LNCaP clone FGC (cell line): ENCODE results near the gene MYO18B.

Source experiments
- DNase-seq: peaks from one replicate; pipeline ENCODE4 v3.0.0-alpha.2; 2011; ENCODE audit warnings: low read depth
- H3K4me3 ChIP-seq: 2 replicates; pipeline ENCODE4 v1.5.1; 2011; ENCODE audit warnings: mild to moderate bottlenecking, low read depth, low read length, control low read depth
- CTCF ChIP-seq: IDR thresholded peaks from 2 replicates; pipeline ENCODE4 v1.5.1; 2012; ENCODE audit warnings: mild to moderate bottlenecking; ENCODE audit not compliant: control insufficient read depth, insufficient read depth; ENCODE audit errors: extremely low read depth

MYO18B gene

GRCh38 chr22:25841775-25842174 lies 99.8 kb downstream of the MYO18B start:
- DNase-seq: no peak
- no peak for TF ChIP-seq CTCF

GRCh38 chr22:25843660-25844405 lies 101.8 kb downstream of the MYO18B start:
- H3K4me3 ChIP-seq: no peak overlapping the region
- no peak for DNase-seq
- TF ChIP-seq CTCF: no peak

More at GRCh38 chr22:25841775-25842174, 99.8 kb downstream of the MYO18B start:
- no peak overlapping the region for H3K4me3 ChIP-seq

GRCh38 chr22:25844601-25845000 lies 102.6 kb downstream of the MYO18B start:
- TF ChIP-seq CTCF: no peak
- no peak overlapping the region for H3K4me3 ChIP-seq
- DNase-seq: no peak

GRCh38 chr22:25845985-25846745 lies 104.2 kb downstream of the MYO18B start:
- TF ChIP-seq CTCF: no peak
- no peak for DNase-seq
- H3K4me3 ChIP-seq: no peak overlapping the region

- TF ChIP-seq CTCF: no peak
- no peak overlapping the region for H3K4me3 ChIP-seq
- no peak for DNase-seq
These were observed 105.5 kb downstream of the MYO18B start for GRCh38 chr22:25847451-25847850.

- no peak for DNase-seq
- no peak for TF ChIP-seq CTCF
- no peak overlapping the region for H3K4me3 ChIP-seq
These were observed 107.0 kb downstream of the MYO18B start for GRCh38 chr22:25848954-25849353.
